CD1c-positive myeloid dendritic cell (primary cell): Measurements from ENCODE around the gene DNM2.
"Not testable (repeated sequence)": the region's sequence is repeated elsewhere in the genome, so short reads cannot be mapped to it uniquely, and the experiment has no call there.

Experiments used
- DNase-seq: peaks from one replicate; pipeline ENCODE4 v3.0.0-alpha.2; 2016; ENCODE audit errors: extremely low spot score

The DNM2 gene

GRCh38 chr19:10725415-10725814 lies 7.5 kb downstream of the DNM2 start:
- no peak for DNase-seq

- no peak for DNase-seq
These were observed 8.4 kb downstream of the DNM2 start for GRCh38 chr19:10726268-10726667.

DNA sequence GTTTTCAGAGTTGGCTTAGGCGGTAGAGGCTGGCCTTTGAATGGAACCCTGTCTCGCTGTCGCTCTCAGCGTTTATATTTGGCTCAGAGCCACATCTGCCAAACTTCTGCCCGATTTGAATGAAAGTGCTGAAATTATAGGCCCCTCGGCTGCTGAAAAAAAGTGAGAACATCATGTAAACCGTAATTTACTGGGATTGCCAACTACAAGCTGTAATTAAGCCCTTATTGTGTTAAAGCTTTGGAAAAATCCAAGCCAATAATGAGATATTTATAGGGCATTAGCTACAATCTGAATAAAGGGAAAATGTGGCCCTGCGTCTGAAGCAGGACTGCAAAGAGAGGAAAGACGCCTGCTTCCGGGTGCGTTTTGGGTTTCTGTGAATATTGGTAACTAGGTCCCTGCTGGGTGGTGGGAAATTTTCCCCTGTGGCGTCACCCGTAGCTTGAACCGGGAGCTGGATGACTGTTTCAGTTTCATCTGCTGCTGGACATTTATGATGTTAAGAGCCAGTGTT lies 9.9 kb downstream of the DNM2 start:
- no peak for DNase-seq

- peak; percentile 64 for DNase-seq
These were observed 11.5 kb downstream of the DNM2 start for GRCh38 chr19:10729411-10729810.

- no peak for DNase-seq
These were observed 13.1 kb downstream of the DNM2 start for GRCh38 chr19:10730932-10731331.

- no peak for DNase-seq
These were observed 17.9 kb downstream of the DNM2 start for GRCh38 chr19:10735741-10736140.

DNA sequence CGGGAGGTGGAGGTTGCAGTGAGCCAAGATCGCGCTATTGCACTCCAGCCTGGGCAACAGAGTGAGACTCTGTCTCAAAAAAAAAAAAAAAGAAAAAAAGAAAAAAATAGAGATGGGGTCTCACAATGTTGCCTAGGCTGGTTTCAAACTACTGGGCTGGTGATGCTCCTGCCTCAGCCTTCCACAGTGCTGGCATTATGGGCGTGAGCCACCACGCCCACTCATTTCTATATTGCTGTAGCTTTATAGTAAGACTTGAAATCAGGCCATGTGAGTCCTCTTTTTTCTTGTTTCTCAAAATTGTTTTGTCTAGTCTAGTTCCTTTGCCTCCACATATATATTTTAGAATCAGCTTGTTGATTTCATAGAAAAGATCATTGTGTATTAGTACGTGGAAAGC lies 18.3 kb downstream of the DNM2 start:
- no peak for DNase-seq

GRCh38 chr19:10736916-10737551 lies 19.2 kb downstream of the DNM2 start:
- no peak for DNase-seq

DNA sequence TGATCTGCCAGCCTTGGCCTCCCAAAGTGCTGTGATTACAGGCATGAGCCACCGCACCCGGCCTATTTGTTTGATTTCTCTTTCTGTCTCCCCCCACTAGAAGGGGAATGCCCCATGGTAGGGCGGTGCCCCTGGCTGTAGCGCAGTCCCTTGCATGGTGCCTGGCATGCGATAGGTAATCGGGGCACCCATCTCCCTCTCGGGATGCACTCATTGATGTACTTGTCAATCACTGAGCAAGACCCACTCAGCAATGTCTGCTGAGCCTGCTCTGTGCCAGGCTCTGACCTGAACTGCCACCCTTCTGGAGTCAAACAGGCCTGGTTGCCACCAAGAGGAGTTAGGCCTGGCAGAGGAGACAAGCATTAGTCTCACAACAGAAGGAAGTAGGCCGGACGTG lies 19.8 kb downstream of the DNM2 start:
- no peak for DNase-seq

DNA sequence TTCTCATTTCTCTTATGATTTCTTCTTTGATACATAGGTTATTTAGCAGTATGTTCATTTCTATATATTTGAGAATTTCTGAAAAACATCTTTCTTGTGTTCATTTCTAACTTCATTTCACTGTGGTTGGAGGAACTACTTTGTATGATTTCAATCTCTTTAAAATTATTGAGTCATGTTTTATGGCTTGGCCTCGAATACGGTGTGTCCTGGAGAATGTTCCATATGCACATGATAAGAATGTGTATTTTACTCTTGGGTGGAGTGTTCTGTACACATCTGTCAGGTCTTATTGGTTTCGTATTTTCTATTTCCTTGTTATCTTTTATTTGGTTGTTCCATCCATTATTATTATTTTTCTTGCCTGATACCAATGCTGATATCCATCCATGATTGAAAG lies 22.9 kb downstream of the DNM2 start:
- DNase-seq, result no peak

GRCh38 chr19:10742476-10742875 lies 24.6 kb downstream of the DNM2 start:
- DNase-seq, result peak; percentile 26

GRCh38 chr19:10744253-10744798 lies 26.4 kb downstream of the DNM2 start:
- DNase-seq, result no peak

- no peak for DNase-seq
These were observed 27.0 kb downstream of the DNM2 start for GRCh38 chr19:10744801-10745293.

DNA sequence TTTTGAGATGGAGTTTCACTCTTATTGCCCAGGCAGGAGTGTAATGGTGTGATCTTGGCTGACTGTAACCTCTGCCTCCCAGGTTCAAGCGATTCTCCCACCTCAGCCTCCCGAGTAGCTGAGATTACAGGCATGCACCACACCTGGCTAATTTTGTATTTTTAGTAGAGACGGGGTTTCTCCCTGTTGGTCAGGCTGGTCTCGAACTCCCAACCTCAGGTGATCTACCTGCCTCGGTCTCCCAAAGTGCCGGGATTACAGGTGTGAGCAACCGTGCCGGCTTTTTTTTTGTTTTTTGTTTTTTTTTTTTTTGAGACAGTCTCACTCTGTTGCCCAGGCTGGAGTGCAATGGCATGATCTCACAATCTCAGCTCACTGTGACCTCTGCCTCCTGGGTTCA lies 28.6 kb downstream of the DNM2 start:
- DNase-seq, result not testable (repeated sequence)

DNA sequence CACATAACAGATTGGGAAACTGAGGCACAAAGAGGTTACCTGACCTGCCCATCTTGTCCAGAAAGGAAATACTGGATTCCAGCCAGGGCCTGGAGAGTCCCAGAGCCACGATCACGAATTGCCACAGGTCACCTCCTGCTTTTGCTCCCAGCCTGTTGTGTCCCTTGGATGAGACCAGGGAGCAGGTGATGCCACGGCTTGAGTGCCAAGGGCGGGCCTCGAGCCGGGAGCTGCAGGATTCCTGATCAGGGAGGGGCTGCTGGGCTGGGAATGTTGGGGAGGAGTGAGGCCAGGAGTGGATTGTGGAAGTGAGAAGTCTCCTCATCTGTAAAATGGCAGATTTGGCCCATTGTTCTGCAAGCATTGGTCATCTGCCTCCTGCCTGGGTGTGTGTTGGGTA lies 29.4 kb downstream of the DNM2 start:
- DNase-seq, result no peak

DNA sequence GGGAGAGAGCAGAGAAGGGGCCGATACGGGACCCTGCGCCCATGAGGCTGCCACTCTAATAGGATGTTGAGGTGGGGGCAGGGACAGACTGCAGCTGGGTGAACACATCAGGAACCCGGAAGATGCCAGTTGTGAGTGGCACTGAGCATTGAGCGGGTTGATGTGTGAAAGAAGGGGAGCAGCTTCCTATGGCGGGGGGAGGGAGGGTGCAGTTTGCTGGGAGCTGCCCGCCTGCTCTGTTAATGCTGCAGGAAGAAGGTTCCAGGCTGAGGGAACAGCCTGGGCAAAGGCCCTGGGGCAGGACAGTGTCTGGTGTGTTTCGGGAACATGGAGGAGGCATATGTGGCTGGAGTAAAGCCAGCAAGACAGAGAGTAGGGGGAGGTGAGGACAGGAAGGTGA lies 29.8 kb downstream of the DNM2 start:
- no peak for DNase-seq

DNA sequence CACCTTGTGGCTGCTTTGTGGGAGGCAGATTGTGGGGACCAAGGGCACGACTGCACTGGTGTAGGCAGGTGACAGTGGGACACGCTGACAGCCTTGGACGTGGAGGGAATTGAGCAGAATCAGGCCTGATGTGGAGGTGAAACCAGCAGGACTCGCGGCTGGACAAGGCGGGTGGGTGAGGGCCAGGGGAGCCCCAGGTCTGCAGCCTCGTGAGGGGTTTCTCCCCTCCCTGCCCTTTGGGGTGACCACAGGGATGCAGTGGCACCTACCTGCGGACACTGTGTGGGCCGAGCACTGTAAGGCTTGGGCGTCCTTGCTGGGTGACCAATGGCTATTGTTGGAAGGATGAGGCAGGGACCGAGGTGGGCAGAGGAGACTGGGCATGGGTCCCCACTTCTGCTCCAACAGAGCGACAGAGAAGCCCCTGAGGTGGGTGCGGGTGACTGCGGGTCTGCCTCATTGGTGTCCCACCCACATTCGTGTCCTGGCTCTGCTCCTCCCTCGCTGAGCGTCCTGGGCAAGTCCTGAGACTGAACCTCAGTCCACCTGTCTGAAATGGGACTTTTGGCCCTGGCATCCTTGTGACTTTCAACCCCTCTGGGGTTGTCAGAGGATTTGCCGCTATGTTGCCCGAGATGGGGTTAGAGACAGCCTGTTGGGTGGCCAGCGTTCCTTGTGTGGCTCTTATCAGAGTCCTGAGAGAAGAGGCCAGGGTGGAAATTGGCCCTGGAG lies 30.5 kb downstream of the DNM2 start:
- no peak for DNase-seq

DNA sequence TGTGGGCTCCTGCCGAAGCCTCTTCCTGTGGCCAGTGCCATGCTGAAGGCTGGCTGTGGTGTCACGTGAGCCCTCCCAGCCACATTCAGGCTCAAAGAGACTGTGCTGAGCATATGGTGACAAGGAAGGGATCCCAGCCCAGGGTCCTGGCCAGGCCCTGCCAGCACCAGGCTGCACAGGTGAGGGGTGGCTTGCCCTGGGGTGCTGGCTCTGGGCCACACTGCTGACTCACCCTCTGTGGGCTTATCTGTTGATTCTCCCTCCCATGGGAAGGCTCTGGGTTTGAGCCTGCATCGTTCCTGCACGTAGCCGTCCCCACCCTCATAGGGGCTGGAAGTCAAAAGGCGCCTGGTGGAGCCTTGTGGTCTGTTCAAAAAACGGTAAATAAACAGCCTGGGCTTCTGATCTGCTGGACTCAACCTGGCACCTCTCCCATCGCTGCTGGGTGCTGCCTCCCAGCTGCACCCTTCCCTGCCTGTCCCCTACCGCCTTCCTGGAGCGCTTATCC lies 31.1 kb downstream of the DNM2 start:
- DNase-seq, result no peak

GRCh38 chr19:10749435-10750384 lies 31.8 kb downstream of the DNM2 start:
- no peak for DNase-seq

DNA sequence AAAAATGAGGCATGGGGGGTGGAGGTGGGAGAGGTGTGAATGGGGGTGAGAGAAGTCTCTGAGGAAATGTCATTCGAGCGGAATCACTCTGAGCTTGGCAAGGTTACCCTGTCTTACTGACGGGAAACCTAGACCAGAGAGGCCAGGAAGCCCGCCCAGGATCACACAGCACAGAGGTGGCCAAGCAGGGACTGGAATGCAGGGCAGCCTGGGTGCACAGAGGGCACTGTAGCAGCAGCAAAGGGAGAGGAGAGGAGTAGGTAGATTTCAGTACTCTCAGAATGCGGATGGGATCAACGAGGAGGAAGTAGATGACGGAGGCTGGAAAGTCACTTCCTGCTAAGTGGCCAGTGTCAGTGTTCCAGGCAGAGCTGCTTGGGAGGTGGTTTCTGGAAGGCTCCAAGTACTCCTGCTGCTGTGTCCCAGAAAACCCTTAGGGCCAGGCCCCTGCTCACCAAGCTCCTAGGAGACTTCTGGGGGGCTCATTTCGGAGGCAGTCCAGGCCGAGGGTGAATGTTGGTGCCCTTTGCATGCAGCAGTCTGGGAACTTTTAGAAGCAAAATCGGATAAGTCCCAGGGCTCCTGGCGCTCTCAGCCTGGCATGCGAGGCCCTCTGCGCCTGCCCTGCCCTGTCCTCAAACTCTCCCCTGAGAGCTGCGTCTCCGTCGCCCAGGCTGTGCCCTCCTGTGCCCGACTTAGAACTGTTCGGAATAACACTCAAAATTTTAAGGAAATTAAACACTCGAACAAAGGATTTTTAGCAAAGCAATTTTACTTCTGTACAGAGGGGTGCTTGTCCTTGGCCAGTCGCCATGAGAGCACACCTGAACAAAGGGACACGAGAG lies 33.5 kb downstream of the DNM2 start:
- DNase-seq, result peak; percentile 75
